Neural progenitor cell (in vitro differentiated cells): ENCODE results near the gene NEU1. TPM values are rescaled to one million over a fixed set of nuclear protein-coding genes. Genes with fewer than 3 reads are reported as not detected.

Experiments
- DNase-seq: peaks from one replicate; pipeline ENCODE4 v3.0.0-alpha.2; 2016; ENCODE audit warnings: low spot score
- H2AFZ ChIP-seq: fragments of 200-600 bp; sonication (generic); replicated peaks from 2 replicates; pipeline ENCODE4 v1.6.1; 2016; ENCODE audit warnings: antibody characterized with exemption
- H3F3A ChIP-seq: fragments of 200-600 bp; sonication (generic); 2 replicates; pipeline ENCODE4 v1.6.1; 2016; ENCODE audit warnings: antibody characterized with exemption, low read depth
- H3K27ac ChIP-seq: fragments of 200-600 bp; sonication (generic); 2 replicates; pipeline ENCODE4 v1.5.1; 2016; ENCODE audit warnings: mild to moderate bottlenecking
- H3K27me3 ChIP-seq: fragments of 200-600 bp; sonication (generic); 2 replicates; pipeline ENCODE4 v1.6.1; 2016; ENCODE audit warnings: mild to moderate bottlenecking, moderate library complexity
- H3K36me3 ChIP-seq: fragments of 200-600 bp; sonication (generic); 2 replicates; pipeline ENCODE4 v1.5.1; 2016
- H3K4me1 ChIP-seq: fragments of 200-600 bp; sonication (generic); 2 replicates; pipeline ENCODE4 v1.6.1; 2016; ENCODE audit warnings: mixed run types
- H3K4me2 ChIP-seq: fragments of 200-600 bp; sonication (generic); 2 replicates; pipeline ENCODE4 v1.6.1; 2016
- H3K4me3 ChIP-seq: fragments of 200-600 bp; sonication (generic); 2 replicates; pipeline ENCODE4 v1.5.1; 2016
- H3K79me2 ChIP-seq: fragments of 200-600 bp; sonication (generic); 2 replicates; pipeline ENCODE4 v1.6.1; 2016; ENCODE audit warnings: low read depth
- H3K9ac ChIP-seq: fragments of 200-600 bp; sonication (generic); 2 replicates; pipeline ENCODE4 v1.6.1; 2016
- H3K9me3 ChIP-seq: fragments of 200-600 bp; sonication (generic); 2 replicates; pipeline ENCODE4 v1.5.1; 2016; ENCODE audit warnings: low read depth
- H4K20me1 ChIP-seq: fragments of 200-600 bp; sonication (generic); 2 replicates; pipeline ENCODE4 v1.6.1; 2016; ENCODE audit warnings: low read depth
- H3K27ac Mint-ChIP-seq: 3 replicates; pipeline ENCODE4 v1.8.0; 2021; ENCODE audit warnings: mixed read lengths
- H3K27me3 Mint-ChIP-seq: 2 replicates; pipeline ENCODE4 v1.8.0; 2022; ENCODE audit warnings: low read depth, mild to moderate bottlenecking, inconsistent platforms, moderate library complexity, mixed read lengths; ENCODE audit not compliant: insufficient read depth
- H3K36me3 Mint-ChIP-seq: 3 replicates; pipeline ENCODE4 v1.8.0; 2021; ENCODE audit warnings: mixed read lengths
- H3K4me1 Mint-ChIP-seq: 3 replicates; pipeline ENCODE4 v1.8.0; 2021; ENCODE audit warnings: mixed read lengths
- H3K4me3 Mint-ChIP-seq: 3 replicates; pipeline ENCODE4 v1.8.0; 2021; ENCODE audit warnings: mild to moderate bottlenecking, moderate library complexity, mixed read lengths
- H3K9me3 Mint-ChIP-seq: 3 replicates; pipeline ENCODE4 v1.8.0; 2020; ENCODE audit warnings: mixed read lengths
- EZH2 ChIP-seq: fragments of 200-600 bp; sonication (generic); IDR thresholded peaks from 2 replicates; pipeline ENCODE4 v1.6.1; 2017; ENCODE audit warnings: antibody characterized with exemption, mild to moderate bottlenecking, moderate library complexity
- EZH2phosphoT487 ChIP-seq: fragments of 200-600 bp; sonication (generic); IDR thresholded peaks from 2 replicates; pipeline ENCODE4 v1.6.1; 2017; ENCODE audit warnings: antibody characterized with exemption
- total RNA-seq: library from RNA; depleted of rRNA; stranded (reverse); fragments of >200 nt; gene quantifications from 2 replicates; pipeline ENCODE4 v1.2.3, GENCODE V29; 2015; ENCODE audit warnings: low replicate concordance
- TF ChIP-seq, protein P1 (sequence below): fragments of 200-600 bp; sonication (generic); IDR thresholded peaks from 2 replicates; pipeline ENCODE4 v1.5.1; 2017; ENCODE audit warnings: antibody characterized with exemption, mild to moderate bottlenecking

The NEU1 gene
- total RNA-seq, 1 donor from 2014 or later = 17.4 TPM

DNA sequence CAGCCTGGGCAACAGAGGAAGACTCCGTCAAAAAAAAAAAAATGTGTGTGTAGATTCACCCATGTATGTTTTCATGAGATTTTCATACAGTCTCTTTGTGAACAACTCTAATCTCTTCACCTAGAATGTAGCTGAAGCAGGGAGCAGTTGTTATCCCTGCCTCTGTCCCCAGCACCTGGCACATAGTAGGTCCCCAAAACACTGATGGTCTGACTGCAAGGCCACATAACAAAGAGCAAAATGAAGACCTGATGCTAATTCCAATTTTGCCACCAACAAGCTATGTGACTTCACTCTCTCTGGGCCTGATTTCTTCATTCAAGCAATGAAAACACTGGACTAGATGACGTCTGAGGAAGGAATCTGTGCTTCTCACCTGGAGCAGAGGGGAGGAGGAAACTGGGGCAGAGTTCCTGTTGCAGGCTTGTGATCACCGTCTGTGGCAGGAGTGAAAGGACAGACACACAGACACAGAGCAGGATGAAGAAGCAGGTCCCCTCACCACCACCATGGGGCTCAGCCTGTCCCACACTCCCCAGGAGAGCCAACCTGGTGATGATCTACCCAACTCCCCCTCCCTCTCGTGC, 11.6 kb upstream of the NEU1 start:
- no peak overlapping the region for H3K27ac ChIP-seq
- no peaks in the 10 kb centered on the region for H3K79me2 ChIP-seq
- no peak overlapping the region for H2AFZ ChIP-seq
- TF ChIP-seq EZH2 (no peak), EZH2phosphoT487 (no peak)
- TF ChIP-seq, protein P1, sequence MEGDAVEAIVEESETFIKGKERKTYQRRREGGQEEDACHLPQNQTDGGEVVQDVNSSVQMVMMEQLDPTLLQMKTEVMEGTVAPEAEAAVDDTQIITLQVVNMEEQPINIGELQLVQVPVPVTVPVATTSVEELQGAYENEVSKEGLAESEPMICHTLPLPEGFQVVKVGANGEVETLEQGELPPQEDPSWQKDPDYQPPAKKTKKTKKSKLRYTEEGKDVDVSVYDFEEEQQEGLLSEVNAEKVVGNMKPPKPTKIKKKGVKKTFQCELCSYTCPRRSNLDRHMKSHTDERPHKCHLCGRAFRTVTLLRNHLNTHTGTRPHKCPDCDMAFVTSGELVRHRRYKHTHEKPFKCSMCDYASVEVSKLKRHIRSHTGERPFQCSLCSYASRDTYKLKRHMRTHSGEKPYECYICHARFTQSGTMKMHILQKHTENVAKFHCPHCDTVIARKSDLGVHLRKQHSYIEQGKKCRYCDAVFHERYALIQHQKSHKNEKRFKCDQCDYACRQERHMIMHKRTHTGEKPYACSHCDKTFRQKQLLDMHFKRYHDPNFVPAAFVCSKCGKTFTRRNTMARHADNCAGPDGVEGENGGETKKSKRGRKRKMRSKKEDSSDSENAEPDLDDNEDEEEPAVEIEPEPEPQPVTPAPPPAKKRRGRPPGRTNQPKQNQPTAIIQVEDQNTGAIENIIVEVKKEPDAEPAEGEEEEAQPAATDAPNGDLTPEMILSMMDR = no peak
- H3K36me3 ChIP-seq = no peaks in the 10 kb centered on the region
- H3K4me1 ChIP-seq = peaks cover 10% of the 10 kb centered on the region
- Mint-ChIP-seq H3K4me1 (peaks cover 11% of the 10 kb centered on the region), H3K27ac (peak overlapping the region; percentile 74), H3K4me3 (no peak overlapping the region), H3K27me3 (peaks cover 2% of the 10 kb centered on the region), H3K36me3 (no peaks in the 10 kb centered on the region), H3K9me3 (no peaks in the 10 kb centered on the region)
- no peaks in the 10 kb centered on the region for H4K20me1 ChIP-seq
- H3K4me2 ChIP-seq = no peak overlapping the region
- H3F3A ChIP-seq = peaks cover 3% of the 10 kb centered on the region
- H3K9me3 ChIP-seq = no peaks in the 10 kb centered on the region
- no peak for DNase-seq
- no peaks in the 10 kb centered on the region for H3K27me3 ChIP-seq
- no peak overlapping the region for H3K9ac ChIP-seq
- no peak overlapping the region for H3K4me3 ChIP-seq

DNA sequence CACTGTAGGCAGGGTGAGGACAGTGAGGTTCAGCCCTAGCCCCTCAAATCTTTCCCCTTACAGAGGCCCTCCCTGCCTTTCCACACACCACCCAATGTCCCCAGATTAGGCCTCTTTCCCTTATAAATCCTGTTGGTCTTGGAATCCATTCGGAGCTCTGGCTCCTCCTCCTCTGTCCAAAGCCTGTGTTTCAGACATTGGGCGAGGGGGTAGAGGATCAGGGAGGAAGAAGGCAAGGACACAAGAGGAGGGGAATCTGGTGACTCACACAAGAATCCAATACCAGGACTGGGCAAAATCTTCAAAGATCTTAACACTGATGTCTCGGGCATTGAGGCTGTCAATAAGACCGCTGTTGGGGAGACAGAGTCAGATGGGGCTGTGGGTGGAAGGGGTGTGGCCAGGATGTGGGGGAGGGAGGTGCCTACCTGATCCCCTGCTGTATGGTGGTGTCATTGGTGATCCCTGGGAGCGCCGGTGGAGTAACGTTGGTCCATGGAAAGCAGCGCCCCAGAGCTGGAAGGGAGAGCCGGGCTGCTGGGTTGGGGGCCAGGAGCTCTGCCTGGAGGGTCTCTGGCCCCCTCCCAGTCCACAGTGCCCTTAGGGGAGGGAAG, 8.5 kb upstream of the NEU1 start:
- peaks cover 5% of the 10 kb centered on the region for H3F3A ChIP-seq
- H3K4me3 ChIP-seq = no peak overlapping the region
- no peaks in the 10 kb centered on the region for H3K27me3 ChIP-seq
- peaks cover 18% of the 10 kb centered on the region for H3K4me1 Mint-ChIP-seq
- H3K36me3 Mint-ChIP-seq = no peaks in the 10 kb centered on the region
- H3K4me3 Mint-ChIP-seq = peak overlapping the region; percentile 44
- no peaks in the 10 kb centered on the region for H4K20me1 ChIP-seq
- no peaks in the 10 kb centered on the region for H3K36me3 ChIP-seq
- H3K27me3 Mint-ChIP-seq = peaks cover 7% of the 10 kb centered on the region
- H3K9me3 ChIP-seq = no peaks in the 10 kb centered on the region
- peaks cover 10% of the 10 kb centered on the region for H3K4me1 ChIP-seq
- no peaks in the 10 kb centered on the region for H3K9me3 Mint-ChIP-seq
- no peaks in the 10 kb centered on the region for H3K79me2 ChIP-seq
- peak overlapping the region; percentile 85 for H3K27ac Mint-ChIP-seq
- TF ChIP-seq, protein P1 = no peak
- H2AFZ ChIP-seq = peak overlapping the region; percentile 96
- H3K9ac ChIP-seq = no peak overlapping the region
- no peak overlapping the region for H3K27ac ChIP-seq
- DNase-seq = no peak
- peak overlapping the region; percentile 35 for H3K4me2 ChIP-seq

DNA sequence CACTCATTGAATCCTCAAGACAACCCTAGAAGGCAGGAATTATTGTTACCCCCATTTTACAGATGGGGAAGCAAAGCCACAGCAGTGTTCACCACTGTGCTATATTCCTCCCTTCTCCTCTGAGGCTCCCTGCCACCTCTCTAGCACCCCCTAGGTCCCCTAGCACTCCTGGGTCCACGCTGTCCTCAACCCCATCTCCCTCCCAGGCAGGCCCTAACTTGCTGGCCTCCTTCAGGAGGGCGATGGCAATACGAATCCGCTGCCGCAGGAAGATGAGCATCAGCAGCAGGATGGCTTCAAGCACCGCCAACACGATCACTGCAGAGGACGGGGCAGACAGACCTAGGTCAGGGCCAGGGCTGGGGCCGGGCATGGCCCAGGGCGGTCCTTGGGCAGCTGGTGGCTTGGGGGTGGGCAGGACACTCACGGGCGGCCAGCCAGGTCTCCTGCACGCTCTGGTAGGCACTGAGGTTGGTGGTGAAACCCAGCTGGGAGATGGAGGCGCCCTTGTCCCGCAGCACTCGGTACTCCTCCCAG, 7.8 kb upstream of the NEU1 start:
- no peak overlapping the region for H3K4me3 Mint-ChIP-seq

More for the DNA sequence above, 7.8 kb upstream of the NEU1 start:
- no peak for TF ChIP-seq EZH2
- no peak for TF ChIP-seq EZH2phosphoT487
- TF ChIP-seq, protein P1 = peak; percentile 6
- Histone ChIP-seq H4K20me1 (no peaks in the 10 kb centered on the region), H3K79me2 (no peaks in the 10 kb centered on the region), H3K9ac (no peak overlapping the region), H3K27ac (no peak overlapping the region), H3K36me3 (no peaks in the 10 kb centered on the region), H3K4me3 (no peak overlapping the region), H3F3A (peaks cover 8% of the 10 kb centered on the region), H3K27me3 (no peaks in the 10 kb centered on the region), H3K9me3 (no peaks in the 10 kb centered on the region), H2AFZ (peak overlapping the region; percentile 96), H3K4me1 (peaks cover 10% of the 10 kb centered on the region), H3K4me2 (peak overlapping the region; percentile 35)
- Mint-ChIP-seq H3K4me1 (peaks cover 24% of the 10 kb centered on the region), H3K9me3 (no peaks in the 10 kb centered on the region), H3K27me3 (peaks cover 9% of the 10 kb centered on the region), H3K27ac (no peak overlapping the region), H3K36me3 (no peaks in the 10 kb centered on the region)
- no peak for DNase-seq
